Fibroblast of upper back skin (primary cell): ENCODE data around the gene ZNF141.
"Not testable (repeated sequence)": the region's sequence is repeated elsewhere in the genome, so short reads cannot be mapped to it uniquely, and the experiment has no call there.

Source experiments
- DNase-seq: peaks from one replicate; pipeline ENCODE4 v3.0.0-alpha.2; 2013

The ZNF141 gene

GRCh38 chr4:337143-337931, at the start of gene ZNF141:
Gene ZNF141, plus strand, starts transcription at chr4:337814. Its CDS starts 170 bp downstream, at chr4:337984.
- peak; percentile 98 for DNase-seq

- DNase-seq = no peak
Measured at GRCh38 chr4:288891-289290, 48.7 kb upstream of the ZNF141 start.

GRCh38 chr4:294732-295131, 42.9 kb upstream of the ZNF141 start:
- no peak for DNase-seq

- no peak for DNase-seq
Measured at GRCh38 chr4:302381-302780, 35.2 kb upstream of the ZNF141 start.

- not testable (repeated sequence) for DNase-seq
Measured at GRCh38 chr4:304516-304915, 33.1 kb upstream of the ZNF141 start.

GRCh38 chr4:304969-305680, 32.5 kb upstream of the ZNF141 start, which contains the start of gene ZNF732:
Gene ZNF732, minus strand, starts transcription at chr4:305474. Its CDS starts 164 bp downstream, at chr4:305310.
- DNase-seq = peak; percentile 67

GRCh38 chr4:306551-306961, 31.1 kb upstream of the ZNF141 start:
- no peak for DNase-seq

- no peak for DNase-seq
Measured at GRCh38 chr4:309807-310206, 27.8 kb upstream of the ZNF141 start.

- no peak for DNase-seq
Measured at GRCh38 chr4:314296-314903, 23.2 kb upstream of the ZNF141 start.

- no peak for DNase-seq
Measured at GRCh38 chr4:328729-329128, 8.9 kb upstream of the ZNF141 start.

- no peak for DNase-seq
Measured at GRCh38 chr4:335515-335914, 2.1 kb upstream of the ZNF141 start.

GRCh38 chr4:336099-336892, 1.3 kb upstream of the ZNF141 start:
- peak; percentile 0 for DNase-seq

GRCh38 chr4:336893-337142, 796 bp upstream of the ZNF141 start:
- peak; percentile 15 for DNase-seq

GRCh38 chr4:337932-338758, 531 bp downstream of the ZNF141 start:
- DNase-seq = no peak

GRCh38 chr4:338759-339097, 1.1 kb downstream of the ZNF141 start:
- no peak for DNase-seq

- no peak for DNase-seq
Measured at GRCh38 chr4:340011-340410, 2.4 kb downstream of the ZNF141 start.

- DNase-seq = no peak
Measured at GRCh38 chr4:373062-373839, 35.6 kb downstream of the ZNF141 start.

- no peak for DNase-seq
Measured at GRCh38 chr4:374298-375160, 36.9 kb downstream of the ZNF141 start.

- DNase-seq = no peak
Measured at GRCh38 chr4:384311-385010, 46.8 kb downstream of the ZNF141 start.
